Measurements from ENCODE around the gene KRTAP10-6. TPM values are rescaled to one million over a fixed set of nuclear protein-coding genes. Genes with fewer than 3 reads are reported as not detected.
"Not testable (repeated sequence)": the region's sequence is repeated elsewhere in the genome, so short reads cannot be mapped to it uniquely, and the experiment has no call there.

Gene KRTAP10-6
- total RNA-seq, 2 donors from 2014 or later, result not detected

DNA sequence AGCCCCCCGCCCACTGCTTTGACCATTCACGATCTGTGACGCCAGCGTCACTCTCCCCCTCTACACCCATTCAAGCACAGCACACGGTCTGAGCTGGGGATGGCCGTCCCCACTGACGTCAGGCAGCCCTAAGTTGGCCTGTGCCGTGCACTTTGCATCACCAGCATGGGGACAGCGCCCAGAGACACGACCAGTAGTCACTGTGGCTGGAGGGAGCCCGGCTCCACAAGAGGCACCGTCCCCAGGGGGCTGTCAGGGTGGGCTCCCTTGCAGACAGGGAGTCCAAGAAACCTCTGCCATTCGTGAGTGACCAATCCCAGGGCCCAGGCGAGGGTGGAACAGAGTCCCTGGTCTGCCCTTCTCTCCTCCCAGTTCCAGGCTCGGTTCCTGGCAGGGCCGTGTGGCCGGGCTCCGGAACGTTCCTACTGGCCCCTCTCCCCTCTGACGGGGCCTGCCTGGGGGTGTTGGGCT lies 21.9 kb upstream of the KRTAP10-6 start:
- peaks cover 23% of the 10 kb centered on the region for H3K4me1 Mint-ChIP-seq

GRCh38 chr21:44613386-44614155 lies 21.3 kb upstream of the KRTAP10-6 start:
- no peaks in the 10 kb centered on the region for H3K9me3 ChIP-seq (ENCODE audit: control insufficient read depth, low read length, poor library complexity, severe bottlenecking)
- Mint-ChIP-seq H3K27me3 (no peaks in the 10 kb centered on the region), H3K4me1 (peaks cover 17% of the 10 kb centered on the region), H3K36me3 (ENCODE audit: low read depth) (no peaks in the 10 kb centered on the region), H3K27ac (no peak overlapping the region), H3K4me3 (no peak overlapping the region)
- ATAC-seq, result no peak
- DNase-seq, result no peak

More for the DNA sequence above, 21.9 kb upstream of the KRTAP10-6 start:
- no peak overlapping the region for H3K27ac Mint-ChIP-seq
- H3K4me3 Mint-ChIP-seq, result no peak overlapping the region
- H3K36me3 Mint-ChIP-seq (ENCODE audit: low read depth), result no peaks in the 10 kb centered on the region
- ATAC-seq (no peak), DNase-seq (no peak)
- H3K27me3 Mint-ChIP-seq, result no peaks in the 10 kb centered on the region
- H3K9me3 ChIP-seq (ENCODE audit: control insufficient read depth, low read length, poor library complexity, severe bottlenecking), result no peaks in the 10 kb centered on the region

DNA sequence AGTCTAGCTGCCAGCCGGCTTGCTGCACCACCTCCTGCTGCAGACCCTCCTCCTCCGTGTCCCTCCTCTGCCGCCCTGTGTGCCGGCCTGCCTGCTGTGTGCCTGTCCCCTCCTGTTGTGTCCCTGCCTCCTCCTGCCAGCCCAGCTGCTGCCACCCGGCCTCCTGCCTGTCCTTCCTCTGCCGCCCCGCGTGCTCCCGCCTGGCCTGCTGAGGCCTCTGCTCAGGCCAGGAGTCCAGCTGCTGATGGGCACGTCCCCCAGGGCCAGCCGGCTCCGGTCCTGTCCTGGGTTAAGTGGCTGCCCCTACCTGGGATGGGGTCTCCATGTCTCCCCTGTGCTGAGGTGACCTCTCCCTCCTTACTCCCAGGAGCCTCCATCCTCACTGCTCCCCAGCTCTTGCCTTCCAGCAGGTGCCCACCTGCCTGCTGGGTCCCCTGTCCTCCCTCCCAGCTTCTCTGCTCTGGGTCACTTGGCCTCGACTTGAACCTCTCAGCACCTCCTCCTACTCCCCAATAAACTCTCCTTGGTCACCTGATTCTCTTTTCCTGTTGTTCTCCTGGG lies 20.4 kb upstream of the KRTAP10-6 start:
- H3K4me3 Mint-ChIP-seq, result no peak overlapping the region

GRCh38 chr21:44612029-44612486 lies 19.8 kb upstream of the KRTAP10-6 start, which contains the start of gene KRTAP10-8:
KRTAP10-8 (plus strand) TSS chr21:44612079; CDS start chr21:44612101, 22 bp downstream.
- H3K4me1 Mint-ChIP-seq, result peaks cover 11% of the 10 kb centered on the region
- no peak for ATAC-seq
- no peak within 1 kb of the TSS for H3K4me3 Mint-ChIP-seq
- H3K27me3 Mint-ChIP-seq, result no peaks in the 10 kb centered on the region
- no peaks in the 10 kb centered on the region for H3K36me3 Mint-ChIP-seq (ENCODE audit: low read depth)
- no peak within 1 kb of the TSS for H3K27ac Mint-ChIP-seq
- H3K9me3 ChIP-seq (ENCODE audit: control insufficient read depth, low read length, poor library complexity, severe bottlenecking), result no peaks in the 10 kb centered on the region
- no peak for DNase-seq

More for the DNA sequence above, 20.4 kb upstream of the KRTAP10-6 start:
- H3K9me3 ChIP-seq (ENCODE audit: control insufficient read depth, low read length, poor library complexity, severe bottlenecking), result no peaks in the 10 kb centered on the region
- peaks cover 13% of the 10 kb centered on the region for H3K4me1 Mint-ChIP-seq
- DNase-seq (no peak), ATAC-seq (no peak)
- H3K27me3 Mint-ChIP-seq, result no peaks in the 10 kb centered on the region
- H3K27ac Mint-ChIP-seq, result no peak overlapping the region
- no peaks in the 10 kb centered on the region for H3K36me3 Mint-ChIP-seq (ENCODE audit: low read depth)

GRCh38 chr21:44611551-44611950 lies 19.2 kb upstream of the KRTAP10-6 start:
- Mint-ChIP-seq H3K36me3 (ENCODE audit: low read depth) (peaks cover 1% of the 10 kb centered on the region), H3K27me3 (no peaks in the 10 kb centered on the region), H3K4me3 (no peak overlapping the region), H3K27ac (no peak overlapping the region), H3K4me1 (peaks cover 10% of the 10 kb centered on the region)
- DNase-seq (no peak), ATAC-seq (no peak)
- no peaks in the 10 kb centered on the region for H3K9me3 ChIP-seq (ENCODE audit: control insufficient read depth, low read length, poor library complexity, severe bottlenecking)

DNA sequence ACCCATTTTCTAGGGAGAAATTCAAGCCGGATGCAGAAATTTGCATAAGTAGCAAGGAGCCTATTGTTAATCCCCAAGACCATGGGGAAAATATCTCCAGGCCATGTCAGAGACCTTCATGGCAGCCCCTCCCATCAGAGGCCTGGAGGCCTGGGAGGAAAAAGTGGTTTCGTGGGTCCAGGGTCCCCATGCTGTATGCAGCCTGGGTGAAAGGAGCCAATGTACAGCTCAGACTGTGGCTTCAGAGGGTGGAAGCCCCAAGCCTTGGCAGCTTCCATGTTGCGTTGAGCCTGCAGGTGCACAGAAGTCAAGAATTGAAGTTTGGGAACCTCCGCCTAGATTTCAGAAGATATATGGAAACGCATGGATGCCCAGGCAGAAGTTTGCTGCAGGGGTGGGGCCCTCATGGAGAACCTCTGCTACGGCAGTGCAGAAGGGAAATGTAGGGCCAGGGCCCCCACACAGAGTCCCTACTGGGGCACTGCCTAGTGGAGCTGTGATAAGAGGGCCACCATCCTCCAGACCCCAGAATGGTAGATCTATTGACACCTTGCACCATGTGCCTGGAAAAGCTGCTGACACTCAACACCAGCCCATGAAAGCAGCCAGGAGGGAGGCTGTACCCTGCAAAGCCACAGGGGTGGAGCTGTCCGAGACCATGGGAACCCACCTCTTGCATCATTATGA lies 18.0 kb upstream of the KRTAP10-6 start:
- not testable (repeated sequence) for H3K27ac Mint-ChIP-seq; H3K27me3 Mint-ChIP-seq; H3K36me3 Mint-ChIP-seq (ENCODE audit: low read depth); H3K4me1 Mint-ChIP-seq; DNase-seq; H3K9me3 ChIP-seq (ENCODE audit: control insufficient read depth, low read length, poor library complexity, severe bottlenecking); ATAC-seq; H3K4me3 Mint-ChIP-seq

GRCh38 chr21:44609193-44609592 lies 16.9 kb upstream of the KRTAP10-6 start:
- peaks cover 2% of the 10 kb centered on the region for H3K9me3 ChIP-seq (ENCODE audit: control insufficient read depth, low read length, poor library complexity, severe bottlenecking)
- H3K4me3 Mint-ChIP-seq, result no peak overlapping the region
- peaks cover 2% of the 10 kb centered on the region for H3K36me3 Mint-ChIP-seq (ENCODE audit: low read depth)
- no peaks in the 10 kb centered on the region for H3K27me3 Mint-ChIP-seq
- ATAC-seq (no peak), DNase-seq (no peak)
- no peak overlapping the region for H3K27ac Mint-ChIP-seq
- H3K4me1 Mint-ChIP-seq, result peaks cover 4% of the 10 kb centered on the region

DNA sequence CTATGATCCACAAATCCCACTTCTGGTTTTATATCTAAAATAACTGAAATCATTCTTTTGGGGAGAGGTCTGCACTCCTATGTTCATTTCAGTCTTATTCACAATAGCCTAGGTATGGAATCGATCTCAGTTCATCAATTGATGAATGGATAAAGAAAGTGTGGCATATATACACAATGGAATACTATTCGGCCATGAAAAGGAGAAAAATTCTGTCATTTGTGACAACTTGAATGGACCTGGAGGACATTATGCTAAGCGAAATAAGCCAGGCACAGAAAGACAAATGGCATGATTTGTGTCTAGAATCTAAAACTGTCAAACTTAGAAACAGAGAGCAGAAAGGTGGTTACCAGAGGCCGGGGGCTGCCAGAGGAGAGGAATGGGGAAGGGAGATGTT lies 14.2 kb upstream of the KRTAP10-6 start:
- Mint-ChIP-seq H3K27ac (no peak overlapping the region), H3K36me3 (ENCODE audit: low read depth) (peaks cover 3% of the 10 kb centered on the region), H3K4me3 (no peak overlapping the region), H3K4me1 (peaks cover 4% of the 10 kb centered on the region), H3K27me3 (peaks cover 6% of the 10 kb centered on the region)
- no peak for ATAC-seq
- no peak for DNase-seq
- peaks cover 2% of the 10 kb centered on the region for H3K9me3 ChIP-seq (ENCODE audit: control insufficient read depth, low read length, poor library complexity, severe bottlenecking)

DNA sequence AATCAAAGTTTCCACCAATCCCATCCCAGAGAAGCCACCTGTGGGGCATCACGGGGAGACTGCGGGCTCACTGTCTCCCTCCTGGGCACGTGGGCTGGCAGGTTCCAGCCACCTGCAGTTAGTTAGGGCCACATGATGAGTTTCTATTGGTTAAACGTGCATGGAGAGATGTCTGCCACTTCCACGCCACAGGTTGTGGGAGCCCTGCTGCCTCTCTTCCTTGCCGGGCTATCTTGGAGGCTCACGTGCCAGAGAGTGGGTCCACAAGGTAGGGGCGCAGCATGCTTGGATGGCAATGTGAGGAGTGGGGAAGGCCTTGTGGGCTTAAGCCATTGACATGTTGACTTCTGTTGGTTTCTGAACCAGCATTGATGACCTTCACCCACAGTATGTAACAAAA lies 11.6 kb upstream of the KRTAP10-6 start:
- Mint-ChIP-seq H3K4me3 (no peak overlapping the region), H3K36me3 (ENCODE audit: low read depth) (peaks cover 4% of the 10 kb centered on the region), H3K4me1 (peaks cover 7% of the 10 kb centered on the region), H3K27ac (no peak overlapping the region), H3K27me3 (peaks cover 12% of the 10 kb centered on the region)
- H3K9me3 ChIP-seq (ENCODE audit: control insufficient read depth, low read length, poor library complexity, severe bottlenecking), result peaks cover 2% of the 10 kb centered on the region
- no peak for DNase-seq
- ATAC-seq, result no peak

DNA sequence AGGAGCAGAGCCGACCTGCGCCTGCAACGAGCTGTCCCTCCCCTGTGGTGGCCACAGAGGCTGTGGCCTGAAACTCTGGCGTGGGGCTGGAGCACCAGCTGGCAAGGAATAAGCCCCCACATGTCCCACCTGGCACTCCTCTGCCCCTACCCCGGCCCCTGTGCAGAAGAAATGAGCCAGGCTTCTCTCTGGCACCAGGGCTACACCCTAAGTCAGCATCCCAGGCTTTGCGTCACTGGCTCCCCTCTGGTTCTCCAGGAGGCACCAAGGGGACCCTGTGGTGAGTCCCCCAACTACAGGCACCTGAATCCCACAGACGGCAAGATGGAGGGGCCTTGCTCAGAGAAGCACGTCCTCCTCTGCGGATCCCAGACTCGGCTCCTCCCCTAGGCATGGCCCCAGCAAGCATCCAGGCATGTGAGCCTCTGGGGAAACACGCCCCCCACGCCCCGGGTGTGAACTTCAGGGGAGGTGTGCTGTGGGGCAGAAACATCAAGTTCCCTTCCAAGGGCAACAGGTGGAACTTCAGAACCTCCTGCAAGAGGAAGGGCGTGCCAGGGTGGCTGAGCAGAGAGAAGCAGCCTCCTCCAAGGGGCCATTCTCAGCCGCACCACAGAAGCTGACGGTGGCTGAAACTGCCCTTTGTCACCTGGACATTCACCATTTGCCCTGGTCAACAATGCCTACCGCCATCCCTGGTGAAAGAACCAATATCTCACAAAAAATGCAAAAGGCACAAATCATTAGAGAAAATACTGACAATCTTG lies 11.0 kb upstream of the KRTAP10-6 start:
- DNase-seq (no peak), ATAC-seq (no peak)
- peaks cover 2% of the 10 kb centered on the region for H3K9me3 ChIP-seq (ENCODE audit: control insufficient read depth, low read length, poor library complexity, severe bottlenecking)
- no peak overlapping the region for H3K4me3 Mint-ChIP-seq
- no peak overlapping the region for H3K27ac Mint-ChIP-seq
- peaks cover 7% of the 10 kb centered on the region for H3K4me1 Mint-ChIP-seq
- peaks cover 4% of the 10 kb centered on the region for H3K36me3 Mint-ChIP-seq (ENCODE audit: low read depth)
- H3K27me3 Mint-ChIP-seq, result peaks cover 12% of the 10 kb centered on the region

DNA sequence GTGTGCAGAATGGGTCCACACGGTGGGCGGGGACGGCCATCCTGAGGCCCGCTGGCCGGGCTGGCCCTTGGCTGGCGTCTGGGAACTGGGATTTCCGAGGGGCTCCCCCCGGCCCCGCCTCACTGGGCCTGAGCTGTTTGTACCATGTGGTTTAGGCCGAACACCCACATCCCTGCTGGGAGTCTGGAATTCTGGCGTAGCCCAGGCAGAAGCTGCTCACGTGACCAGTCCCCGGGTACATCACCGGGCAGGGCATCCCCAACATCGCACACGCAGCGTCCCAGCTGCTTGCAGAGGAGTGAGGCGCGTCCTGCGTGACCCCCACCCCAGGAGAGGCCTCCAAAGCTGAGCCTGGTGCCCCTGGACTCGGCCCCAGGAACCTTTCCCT lies 10.2 kb upstream of the KRTAP10-6 start:
- peaks cover 2% of the 10 kb centered on the region for H3K9me3 ChIP-seq (ENCODE audit: control insufficient read depth, low read length, poor library complexity, severe bottlenecking)
- DNase-seq, result no peak
- ATAC-seq, result no peak
- peaks cover 4% of the 10 kb centered on the region for H3K36me3 Mint-ChIP-seq (ENCODE audit: low read depth)
- peaks cover 7% of the 10 kb centered on the region for H3K4me1 Mint-ChIP-seq
- H3K27me3 Mint-ChIP-seq, result peaks cover 12% of the 10 kb centered on the region
- no peak overlapping the region for H3K4me3 Mint-ChIP-seq
- no peak overlapping the region for H3K27ac Mint-ChIP-seq

GRCh38 chr21:44601596-44602462 lies 9.5 kb upstream of the KRTAP10-6 start:
- H3K36me3 Mint-ChIP-seq (ENCODE audit: low read depth), result peaks cover 4% of the 10 kb centered on the region
- ATAC-seq (no peak), DNase-seq (no peak)
- H3K27ac Mint-ChIP-seq, result no peak overlapping the region
- H3K9me3 ChIP-seq (ENCODE audit: control insufficient read depth, low read length, poor library complexity, severe bottlenecking), result peaks cover 2% of the 10 kb centered on the region
- H3K4me3 Mint-ChIP-seq, result no peak overlapping the region
- peaks cover 7% of the 10 kb centered on the region for H3K4me1 Mint-ChIP-seq
- peaks cover 12% of the 10 kb centered on the region for H3K27me3 Mint-ChIP-seq
